Heart left ventricle (tissue), 13 donors: Measurements from ENCODE around the gene ARHGAP23.

Source experiments
- POLR2A ChIP-seq, 2 donors: fragments of 450-650 bp; IDR thresholded peaks; one replicate each; pipeline ENCODE4 v1.6.1; 2017; ENCODE audit warnings: antibody characterized with exemption in 2 of 2, mild to moderate bottlenecking in 2 of 2, moderate library complexity in 2 of 2
- TF ChIP-seq, protein P1 (sequence below), 12 donors: fragments of 200-600 bp; sonication (generic) in 4 of 12; IDR thresholded peaks; one replicate each; pipeline versions ENCODE4 v1.5.0 to v1.8.0; 2018 to 2022; ENCODE audit warnings: antibody characterized with exemption in 12 of 12, mild to moderate bottlenecking in 5 of 12
- donor health status: ischemic (EF 13 %, LVEDD 7.1; RV severe dilation, severe dysfunction).
- donor health status: DM: no; HTN: yes; CAD: no.
- donor health status: DM: no; HTN: no; CAD: no.
- donor health status: ischemic (EF 25% LVEDD 6.9; RV normal size, moderate dysfunction).
- donor health status: ischemic (EF 25% LVEDD 5.7; RV mildly dilated, moderate dysfunction).
- donor health status: ischemic (EF 35%, LVEDD 5.7; RV mildly dilated, moderate dysfunction).
- donor health status: nonischemic (EF 11% LVEDD 7.7; RV severe dilation, severe dysfunction).
- donor health status: DM: yes; HTN: yes; CAD: no.
- donor health status: PGD.
- donor health status: ischemic (EF 29% LVEDD 5.4; RV normal size, mild dysfunction).
- donor health status: nonischemic (EF 23%, LVEDD 6.1; RV moderate dilation, normal function).

DNA sequence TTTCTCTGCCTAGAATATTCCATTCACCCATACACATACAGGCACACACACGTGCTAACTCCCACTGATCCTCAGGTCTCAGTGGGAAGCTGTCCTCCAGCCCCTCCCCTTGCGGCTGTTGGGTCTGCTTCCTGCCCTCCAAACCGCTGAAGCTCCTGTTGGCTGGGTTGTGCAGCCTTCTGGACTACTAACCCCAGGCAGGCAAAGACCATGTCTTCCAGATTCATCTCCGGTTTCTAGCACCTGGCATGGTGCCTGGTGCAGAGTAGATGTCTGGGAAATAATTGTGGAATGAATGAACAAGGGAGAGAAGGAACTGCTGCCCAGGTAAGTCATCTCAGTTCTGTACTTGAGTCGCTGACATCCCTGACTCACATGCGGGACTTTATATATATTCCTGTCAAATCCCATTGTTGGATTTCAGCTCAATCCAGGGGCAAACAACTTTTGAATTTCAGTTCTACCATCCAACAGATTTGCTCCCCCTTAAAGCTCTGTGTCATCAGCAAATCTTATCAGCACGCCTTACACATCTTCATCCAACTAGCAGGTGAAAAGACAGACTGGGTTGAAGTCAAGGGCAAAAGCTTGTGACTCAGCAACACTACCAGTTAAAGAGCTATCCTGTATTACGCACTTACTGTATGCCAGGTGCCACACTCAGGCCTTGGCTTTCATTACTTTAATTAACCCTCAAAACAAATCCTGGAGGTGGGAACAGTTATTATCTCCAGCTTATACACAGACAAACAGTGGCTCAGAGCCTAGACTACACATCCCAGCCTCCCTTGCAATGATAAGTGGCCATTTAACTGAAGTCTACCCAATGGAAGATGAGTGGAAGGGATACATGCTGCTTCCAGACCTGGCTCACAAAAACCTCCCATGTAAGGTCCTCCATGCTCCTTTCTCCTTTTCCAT lies 126.4 kb downstream of the ARHGAP23 start:
- TF ChIP-seq POLR2A (IDR thresholded peaks at IDR 0.05): no peak
- TF ChIP-seq, protein P1, sequence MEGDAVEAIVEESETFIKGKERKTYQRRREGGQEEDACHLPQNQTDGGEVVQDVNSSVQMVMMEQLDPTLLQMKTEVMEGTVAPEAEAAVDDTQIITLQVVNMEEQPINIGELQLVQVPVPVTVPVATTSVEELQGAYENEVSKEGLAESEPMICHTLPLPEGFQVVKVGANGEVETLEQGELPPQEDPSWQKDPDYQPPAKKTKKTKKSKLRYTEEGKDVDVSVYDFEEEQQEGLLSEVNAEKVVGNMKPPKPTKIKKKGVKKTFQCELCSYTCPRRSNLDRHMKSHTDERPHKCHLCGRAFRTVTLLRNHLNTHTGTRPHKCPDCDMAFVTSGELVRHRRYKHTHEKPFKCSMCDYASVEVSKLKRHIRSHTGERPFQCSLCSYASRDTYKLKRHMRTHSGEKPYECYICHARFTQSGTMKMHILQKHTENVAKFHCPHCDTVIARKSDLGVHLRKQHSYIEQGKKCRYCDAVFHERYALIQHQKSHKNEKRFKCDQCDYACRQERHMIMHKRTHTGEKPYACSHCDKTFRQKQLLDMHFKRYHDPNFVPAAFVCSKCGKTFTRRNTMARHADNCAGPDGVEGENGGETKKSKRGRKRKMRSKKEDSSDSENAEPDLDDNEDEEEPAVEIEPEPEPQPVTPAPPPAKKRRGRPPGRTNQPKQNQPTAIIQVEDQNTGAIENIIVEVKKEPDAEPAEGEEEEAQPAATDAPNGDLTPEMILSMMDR (IDR thresholded peaks at IDR 0.05): no peak
